Measurements from ENCODE around the gene PTMA. TPM values are rescaled to one million over a fixed set of nuclear protein-coding genes. Genes with fewer than 3 reads are reported as not detected.

Gene PTMA
- total and polyA plus RNA-seq, 2 of the 4 experiments (the other 2 are of a cell fraction): 380 to 742 TPM

GRCh38 chr2:231708773-231709635, 679 bp downstream of the PTMA start:
- H2AFZ ChIP-seq (replicated peaks; ENCODE audit: low read length, poor library complexity): peak overlapping the region; percentile 71
- no peak for TF ChIP-seq ELK1 (IDR thresholded peaks at IDR 0.05; ENCODE audit: borderline replicate concordance, low read depth, low read length)
- no peak for TF ChIP-seq RAD21 (IDR thresholded peaks at IDR 0.05; ENCODE audit: low read length)
- TF ChIP-seq CTCF (conservative IDR thresholded peaks at IDR 0.05; ENCODE audit: low read depth, low read length): peak; percentile 27; the same call in 1 of the 2 replicates
- TF ChIP-seq CEBPB (IDR thresholded peaks at IDR 0.05; ENCODE audit: low read depth, low read length): no peak
- peak; percentile 60; the same call in 1 of the 2 replicates for TF ChIP-seq MAZ (IDR thresholded peaks at IDR 0.05; ENCODE audit: borderline replicate concordance, low read depth, low read length)
- TF ChIP-seq FOS (IDR thresholded peaks at IDR 0.05; ENCODE audit: low read depth, low read length): no peak
- no peak for TF ChIP-seq USF2 (IDR thresholded peaks at IDR 0.05; ENCODE audit: low read depth, low read length)
- TF ChIP-seq RFX5 (IDR thresholded peaks at IDR 0.05; ENCODE audit: low read depth, low read length): no peak
- no peak for TF ChIP-seq SMC3 (IDR thresholded peaks at IDR 0.05; ENCODE audit: low read depth, low read length)
- peak; percentile 70 for TF ChIP-seq POLR2A (IDR thresholded peaks at IDR 0.05; ENCODE audit: low read depth, low read length)
- TF ChIP-seq CHD1 (IDR thresholded peaks at IDR 0.05; ENCODE audit: low read depth, low read length): peak; percentile 92; the same call in 1 of the 2 replicates
- TF ChIP-seq MAFK (IDR thresholded peaks at IDR 0.05; ENCODE audit: low read depth, low read length): no peak
- TF ChIP-seq BHLHE40 (IDR thresholded peaks at IDR 0.05; ENCODE audit: low read depth, low read length): no peak

More at GRCh38 chr2:231708773-231709635, 679 bp downstream of the PTMA start:
- Histone ChIP-seq H2BK15ac (ENCODE audit: low read depth, low read length) (no peak overlapping the region), H3K27me3 (ENCODE audit: control insufficient read depth, insufficient read depth, low read length) (no peaks in the 10 kb centered on the region), H3K4me1 (ENCODE audit: control insufficient read depth, insufficient read depth, low read length) (peaks cover 12% of the 10 kb centered on the region), H4K91ac (ENCODE audit: insufficient read depth, low read depth, low read length) (no peak overlapping the region; the same call in 1 of the 2 replicates), H2BK20ac (ENCODE audit: low read depth, low read length) (no peak overlapping the region), H2BK120ac (ENCODE audit: low read depth, low read length) (no peak overlapping the region), H3K23ac (ENCODE audit: low read depth, low read length) (no peak overlapping the region), H3K27ac (ENCODE audit: insufficient read depth, low read length) (peak overlapping the region; percentile 86), H3K4me3 (ENCODE audit: insufficient read depth, low read depth, low read length) (peak overlapping the region; percentile 89), H3K9me1 (ENCODE audit: insufficient read depth, low read length) (peaks cover 5% of the 10 kb centered on the region; the same call in 1 of the 2 replicates), H3K79me1 (ENCODE audit: low read depth in 1 of 2, low read length in 2 of 2) (peaks cover 6 to 29% of the 10 kb centered on the region in 2 experiments), H2AK9ac (replicated peaks; ENCODE audit: low read depth, low read length, poor library complexity) (peak overlapping the region; percentile 93), H4K20me1 (ENCODE audit: insufficient read depth, low read length) (peaks cover 48% of the 10 kb centered on the region), H4K5ac (ENCODE audit: low read depth, low read length) (no peak overlapping the region), H3K4me2 (ENCODE audit: low read depth, low read length) (peak overlapping the region; percentile 13; the same call in 1 of the 2 replicates), H3K14ac (replicated peaks; ENCODE audit: low read depth, low read length) (peak overlapping the region; percentile 53; the same call in 1 of the 2 replicates), H3K4ac (ENCODE audit: low read depth, low read length) (peak overlapping the region; percentile 35), H3K9me3 (ENCODE audit: control insufficient read depth, insufficient read depth, low read length) (no peaks in the 10 kb centered on the region), H3K18ac (ENCODE audit: low read depth, low read length) (no peak overlapping the region), H3K36me3 (ENCODE audit: control insufficient read depth, insufficient read depth, low read length) (peaks cover 16% of the 10 kb centered on the region), H2AK5ac (ENCODE audit: low read depth, low read length) (peak overlapping the region; percentile 38; the same call in 1 of the 2 replicates), H3K56ac (ENCODE audit: extremely low read depth, insufficient read depth, low read length) (peak overlapping the region; percentile 20; the same call in 1 of the 2 replicates), H2BK5ac (ENCODE audit: low read depth, low read length, poor library complexity, severe bottlenecking) (peak overlapping the region; percentile 71), H3K9ac (ENCODE audit: low read depth, low read length) (peak overlapping the region; percentile 61), H4K8ac (ENCODE audit: low read depth in 2 of 2, low read length in 2 of 2) (no peak overlapping the region)
- ChIA-PET CTCF (interaction anchor here (1.1 kb wide), 1 partner anchor 42 kb away, joined by 3 read pairs; no protein-coding TSS in a partner anchor), POLR2A (ENCODE audit: unreplicated experiment) (interaction anchor here (0.8 to 1.0 kb wide), 3 partner anchors 12 to 95 kb away, joined by 3 to 4 read pairs (median 3); no protein-coding TSS in a partner anchor)
- peak; percentile 0; the same call in 1 of the 2 replicates for ATAC-seq (ENCODE audit: low read depth)
- intact Hi-C loops (cut with micrococcal nuclease): no loop called here
- in situ Hi-C loops (cut with MboI; ENCODE audit: low sequenced_read_pairs): no loop called here
- DNase-seq: peak; percentile 31
- dilution Hi-C loops (cut with HindIII; ENCODE audit: low sequenced_read_pairs, unreplicated experiment): no loop called here
- 0% methylated on average over 49 of the region's 118 CpGs; no CpG with 5 or more reads in 1 of the 2 experiments for WGBS, 2 experiments (ENCODE audit: extremely low coverage in 2 of 2, insufficient read length in 1 of 2)
- BruUV-seq (replicated peaks): no TSS peak

Data from IMR-90 (cell line).